Measurements from ENCODE around the gene ATP13A2.
A peak's percentile ranks its signal among the peaks of the same experiment; 100 is the strongest.

The ATP13A2 gene

GRCh38 chr1:17021896-17022295 lies 10.2 kb upstream of the ATP13A2 start:
- no peak overlapping the region for H3K4me3 ChIP-seq (ENCODE audit: low read length)
- no peak for TF ChIP-seq ZNF274 (IDR thresholded peaks at IDR 0.05; ENCODE audit: low read depth, low read length)

GRCh38 chr1:17020502-17020901 lies 8.8 kb upstream of the ATP13A2 start:
- H3K4me3 ChIP-seq (ENCODE audit: low read length), result no peak overlapping the region
- TF ChIP-seq ZNF274 (IDR thresholded peaks at IDR 0.05; ENCODE audit: low read depth, low read length), result no peak

GRCh38 chr1:17018849-17019248 lies 7.1 kb upstream of the ATP13A2 start:
- H3K4me3 ChIP-seq (ENCODE audit: low read length), result no peak overlapping the region
- TF ChIP-seq ZNF274 (IDR thresholded peaks at IDR 0.05; ENCODE audit: low read depth, low read length), result no peak

GRCh38 chr1:17017435-17017834 lies 5.7 kb upstream of the ATP13A2 start:
- no peak for TF ChIP-seq ZNF274 (IDR thresholded peaks at IDR 0.05; ENCODE audit: low read depth, low read length)
- no peak overlapping the region for H3K4me3 ChIP-seq (ENCODE audit: low read length)

- no peak for TF ChIP-seq ZNF274 (IDR thresholded peaks at IDR 0.05; ENCODE audit: low read depth, low read length)
- H3K4me3 ChIP-seq (ENCODE audit: low read length), result no peak overlapping the region
Observed at GRCh38 chr1:17016317-17016661, 4.6 kb upstream of the ATP13A2 start.

GRCh38 chr1:17014671-17015567 lies 3.2 kb upstream of the ATP13A2 start:
- TF ChIP-seq ZNF274 (IDR thresholded peaks at IDR 0.05; ENCODE audit: low read depth, low read length), result no peak
- no peak overlapping the region for H3K4me3 ChIP-seq (ENCODE audit: low read length)

GRCh38 chr1:17013491-17014320 lies 2.0 kb upstream of the ATP13A2 start:
- no peak overlapping the region for H3K4me3 ChIP-seq (ENCODE audit: low read length)
- no peak for TF ChIP-seq ZNF274 (IDR thresholded peaks at IDR 0.05; ENCODE audit: low read depth, low read length)

- TF ChIP-seq ZNF274 (IDR thresholded peaks at IDR 0.05; ENCODE audit: low read depth, low read length), result no peak
- no peak overlapping the region for H3K4me3 ChIP-seq (ENCODE audit: low read length)
Observed at GRCh38 chr1:17012775-17013490, 1.2 kb upstream of the ATP13A2 start.

GRCh38 chr1:17011092-17011438 lies 663 bp downstream of the ATP13A2 start:
- no peak for TF ChIP-seq ZNF274 (IDR thresholded peaks at IDR 0.05; ENCODE audit: low read depth, low read length)

GRCh38 chr1:17009706-17010105 lies 2.0 kb downstream of the ATP13A2 start:
- H3K4me3 ChIP-seq (ENCODE audit: low read length), result no peak overlapping the region
- TF ChIP-seq ZNF274 (IDR thresholded peaks at IDR 0.05; ENCODE audit: low read depth, low read length), result no peak

More at GRCh38 chr1:17011092-17011438, 663 bp downstream of the ATP13A2 start:
- peak overlapping the region; percentile 76 for H3K4me3 ChIP-seq (ENCODE audit: low read length)

- H3K4me3 ChIP-seq (ENCODE audit: low read length), result no peak overlapping the region
- TF ChIP-seq ZNF274 (IDR thresholded peaks at IDR 0.05; ENCODE audit: low read depth, low read length), result no peak
Observed at GRCh38 chr1:17008208-17008855, 3.4 kb downstream of the ATP13A2 start.

- TF ChIP-seq ZNF274 (IDR thresholded peaks at IDR 0.05; ENCODE audit: low read depth, low read length), result no peak
- H3K4me3 ChIP-seq (ENCODE audit: low read length), result no peak overlapping the region
Observed at GRCh38 chr1:17007121-17007520, 4.6 kb downstream of the ATP13A2 start.

GRCh38 chr1:17005365-17005740 lies 6.4 kb downstream of the ATP13A2 start:
- H3K4me3 ChIP-seq (ENCODE audit: low read length), result no peak overlapping the region
- no peak for TF ChIP-seq ZNF274 (IDR thresholded peaks at IDR 0.05; ENCODE audit: low read depth, low read length)
